ENCODE data around the gene TSPAN8.
"Not testable (repeated sequence)": the region's sequence is repeated elsewhere in the genome, so short reads cannot be mapped to it uniquely, and the experiment has no call there.

TSPAN8 gene

GRCh38 chr12:71164568-71165197, 6.9 kb upstream of the TSPAN8 start:
- no peak for TF ChIP-seq Cebpa-rat (IDR thresholded peaks at IDR 0.05)
- peaks cover 20% of the 10 kb centered on the region for H3K9me3 ChIP-seq

GRCh38 chr12:71164166-71164565, 6.4 kb upstream of the TSPAN8 start:
- Histone ChIP-seq H3K27me3 (no peaks in the 10 kb centered on the region), H3K4me1 (no peaks in the 10 kb centered on the region), H4K20me1 (no peaks in the 10 kb centered on the region), H3K4me3 (no peak overlapping the region), H3K36me3 (no peaks in the 10 kb centered on the region), H3K4me2 (no peak overlapping the region), H3K9ac (no peak overlapping the region), H3K27ac (no peak overlapping the region), H3K9me3 (peaks cover 20% of the 10 kb centered on the region)
- no peak for TF ChIP-seq Cebpa-rat (IDR thresholded peaks at IDR 0.05)

More at GRCh38 chr12:71164568-71165197, 6.9 kb upstream of the TSPAN8 start:
- Histone ChIP-seq H3K27me3 (no peaks in the 10 kb centered on the region), H4K20me1 (no peaks in the 10 kb centered on the region), H3K36me3 (no peaks in the 10 kb centered on the region), H3K4me1 (no peaks in the 10 kb centered on the region), H3K9ac (no peak overlapping the region), H3K4me2 (no peak overlapping the region), H3K27ac (no peak overlapping the region), H3K4me3 (no peak overlapping the region)

- H3K27me3 ChIP-seq, result no peaks in the 10 kb centered on the region
- no peaks in the 10 kb centered on the region for H3K4me1 ChIP-seq
- H3K9ac ChIP-seq, result no peak overlapping the region
- H3K36me3 ChIP-seq, result no peaks in the 10 kb centered on the region
- H4K20me1 ChIP-seq, result no peaks in the 10 kb centered on the region
- peaks cover 20% of the 10 kb centered on the region for H3K9me3 ChIP-seq
- no peak for TF ChIP-seq Cebpa-rat (IDR thresholded peaks at IDR 0.05)
- H3K4me3 ChIP-seq, result no peak overlapping the region
- no peak overlapping the region for H3K27ac ChIP-seq
- H3K4me2 ChIP-seq, result no peak overlapping the region
These were observed 5.3 kb upstream of the TSPAN8 start for GRCh38 chr12:71162832-71163763.

- Histone ChIP-seq H3K4me1 (no peaks in the 10 kb centered on the region), H3K4me2 (no peak overlapping the region), H3K4me3 (no peak overlapping the region), H4K20me1 (no peaks in the 10 kb centered on the region), H3K27ac (no peak overlapping the region), H3K36me3 (no peaks in the 10 kb centered on the region), H3K9ac (no peak overlapping the region), H3K27me3 (no peaks in the 10 kb centered on the region), H3K9me3 (peaks cover 17% of the 10 kb centered on the region)
- no peak for TF ChIP-seq Cebpa-rat (IDR thresholded peaks at IDR 0.05)
These were observed 3.8 kb upstream of the TSPAN8 start for GRCh38 chr12:71161591-71161990.

GRCh38 chr12:71160585-71160984, 2.8 kb upstream of the TSPAN8 start:
- H4K20me1 ChIP-seq, result no peaks in the 10 kb centered on the region
- H3K27ac ChIP-seq, result no peak overlapping the region
- H3K36me3 ChIP-seq, result no peaks in the 10 kb centered on the region
- no peak for TF ChIP-seq Cebpa-rat (IDR thresholded peaks at IDR 0.05)
- no peaks in the 10 kb centered on the region for H3K4me1 ChIP-seq
- H3K4me2 ChIP-seq, result no peak overlapping the region
- H3K9me3 ChIP-seq, result peaks cover 7% of the 10 kb centered on the region
- no peak overlapping the region for H3K4me3 ChIP-seq
- no peaks in the 10 kb centered on the region for H3K27me3 ChIP-seq
- H3K9ac ChIP-seq, result no peak overlapping the region

- H3K9me3 ChIP-seq, result no peaks in the 10 kb centered on the region
- no peak overlapping the region for H3K9ac ChIP-seq
- no peaks in the 10 kb centered on the region for H4K20me1 ChIP-seq
These were observed 2.1 kb upstream of the TSPAN8 start for GRCh38 chr12:71159878-71160277.

GRCh38 chr12:71159264-71159663, 1.5 kb upstream of the TSPAN8 start:
- Histone ChIP-seq H3K4me1 (no peaks in the 10 kb centered on the region), H3K36me3 (no peaks in the 10 kb centered on the region), H3K27me3 (no peaks in the 10 kb centered on the region), H3K4me2 (no peak overlapping the region), H3K9ac (no peak overlapping the region), H4K20me1 (no peaks in the 10 kb centered on the region), H3K9me3 (no peaks in the 10 kb centered on the region), H3K4me3 (no peak overlapping the region), H3K27ac (no peak overlapping the region)
- TF ChIP-seq Cebpa-rat (IDR thresholded peaks at IDR 0.05), result no peak

More at GRCh38 chr12:71159878-71160277, 2.1 kb upstream of the TSPAN8 start:
- Histone ChIP-seq H3K27ac (no peak overlapping the region), H3K4me2 (no peak overlapping the region), H3K4me1 (no peaks in the 10 kb centered on the region), H3K36me3 (no peaks in the 10 kb centered on the region), H3K27me3 (no peaks in the 10 kb centered on the region), H3K4me3 (no peak overlapping the region)
- no peak for TF ChIP-seq Cebpa-rat (IDR thresholded peaks at IDR 0.05)

- Histone ChIP-seq H3K4me1 (no peaks in the 10 kb centered on the region), H3K4me3 (no peak overlapping the region), H4K20me1 (no peaks in the 10 kb centered on the region), H3K36me3 (no peaks in the 10 kb centered on the region), H3K4me2 (no peak overlapping the region), H3K9ac (no peak overlapping the region), H3K27me3 (no peaks in the 10 kb centered on the region), H3K27ac (no peak overlapping the region), H3K9me3 (no peaks in the 10 kb centered on the region)
- TF ChIP-seq Cebpa-rat (IDR thresholded peaks at IDR 0.05), result no peak
These were observed 623 bp upstream of the TSPAN8 start for GRCh38 chr12:71158361-71158882.

GRCh38 chr12:71155225-71155624, 2.6 kb downstream of the TSPAN8 start:
- no peak overlapping the region for H3K4me3 ChIP-seq
- H3K36me3 ChIP-seq, result no peaks in the 10 kb centered on the region
- no peak overlapping the region for H3K27ac ChIP-seq
- H3K9ac ChIP-seq, result no peak overlapping the region
- no peaks in the 10 kb centered on the region; the same call in 1 of the 2 replicates for H3K4me1 ChIP-seq
- H4K20me1 ChIP-seq, result no peaks in the 10 kb centered on the region
- no peak for TF ChIP-seq Cebpa-rat (IDR thresholded peaks at IDR 0.05)
- peaks cover 5% of the 10 kb centered on the region for H3K9me3 ChIP-seq
- H3K4me2 ChIP-seq, result no peak overlapping the region
- no peaks in the 10 kb centered on the region for H3K27me3 ChIP-seq

GRCh38 chr12:71152851-71153250, 4.9 kb downstream of the TSPAN8 start:
- Histone ChIP-seq H3K9me3 (peaks cover 10% of the 10 kb centered on the region), H3K9ac (no peak overlapping the region), H3K36me3 (no peaks in the 10 kb centered on the region), H3K4me1 (no peaks in the 10 kb centered on the region; the same call in 1 of the 2 replicates), H3K4me2 (no peak overlapping the region), H3K27ac (no peak overlapping the region), H3K27me3 (no peaks in the 10 kb centered on the region), H4K20me1 (no peaks in the 10 kb centered on the region), H3K4me3 (no peak overlapping the region)
- no peak for TF ChIP-seq Cebpa-rat (IDR thresholded peaks at IDR 0.05)

- H3K27ac ChIP-seq, H3K4me1 ChIP-seq, H3K9ac ChIP-seq, H3K4me2 ChIP-seq, H3K36me3 ChIP-seq, H4K20me1 ChIP-seq, H3K27me3 ChIP-seq, H3K4me3 ChIP-seq, H3K9me3 ChIP-seq: not testable (repeated sequence)
These were observed 7.8 kb downstream of the TSPAN8 start for GRCh38 chr12:71150041-71150440.

All from BLaER1 (cell line).